ENCODE results near the gene RNF223.
"Not testable (repeated sequence)": the region's sequence is repeated elsewhere in the genome, so short reads cannot be mapped to it uniquely, and the experiment has no call there.

RNF223 gene

GRCh38 chr1:1072849-1073742 is 1.0 kb downstream of the RNF223 start:
- DNase-seq (ENCODE audit: low read depth in 2 of 2): no peak

GRCh38 chr1:1072299-1072848 is 1.7 kb downstream of the RNF223 start:
- DNase-seq (ENCODE audit: low read depth in 2 of 2): no peak

DNA sequence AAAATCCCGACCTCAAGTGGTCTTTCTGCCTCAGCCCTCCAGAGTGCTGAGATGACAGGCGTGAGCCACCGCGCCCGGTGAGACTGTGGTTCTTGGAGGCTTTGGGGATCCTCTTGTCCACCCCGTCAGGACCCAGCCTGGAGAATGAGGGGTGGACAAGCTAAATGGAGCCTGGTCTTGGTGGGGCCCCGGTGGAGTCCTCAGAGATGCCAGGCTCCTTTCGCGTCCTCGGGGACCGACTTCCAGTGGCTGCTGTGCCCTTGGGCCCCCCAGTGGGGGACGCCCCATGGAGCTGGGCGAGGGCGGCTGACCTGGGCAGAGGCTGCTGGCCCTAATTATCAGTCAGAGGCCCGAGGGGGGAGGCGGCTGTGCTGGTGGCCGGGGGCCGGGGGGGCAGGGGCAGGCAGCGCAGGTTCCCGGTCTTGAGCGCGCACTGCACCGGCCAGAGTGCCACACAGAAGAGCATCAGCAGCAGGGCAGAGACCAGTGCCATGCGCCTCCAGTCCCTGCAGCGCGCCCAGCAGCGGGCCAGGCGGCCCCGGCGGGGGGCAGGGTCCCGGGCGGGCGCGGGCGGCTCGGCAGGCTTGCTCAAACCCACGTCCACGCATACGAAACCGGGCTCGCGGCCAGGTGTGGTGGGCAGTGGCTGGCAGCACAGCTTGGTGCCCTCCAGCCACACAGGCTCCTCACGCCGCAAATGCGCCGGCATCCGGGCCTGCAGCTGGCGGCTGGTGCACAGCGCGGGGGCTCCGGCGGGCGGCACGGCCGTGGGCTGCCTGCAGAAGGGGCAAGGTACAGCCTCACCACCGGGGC is 2.4 kb downstream of the RNF223 start:
- DNase-seq (ENCODE audit: low read depth in 2 of 2): no peak

DNA sequence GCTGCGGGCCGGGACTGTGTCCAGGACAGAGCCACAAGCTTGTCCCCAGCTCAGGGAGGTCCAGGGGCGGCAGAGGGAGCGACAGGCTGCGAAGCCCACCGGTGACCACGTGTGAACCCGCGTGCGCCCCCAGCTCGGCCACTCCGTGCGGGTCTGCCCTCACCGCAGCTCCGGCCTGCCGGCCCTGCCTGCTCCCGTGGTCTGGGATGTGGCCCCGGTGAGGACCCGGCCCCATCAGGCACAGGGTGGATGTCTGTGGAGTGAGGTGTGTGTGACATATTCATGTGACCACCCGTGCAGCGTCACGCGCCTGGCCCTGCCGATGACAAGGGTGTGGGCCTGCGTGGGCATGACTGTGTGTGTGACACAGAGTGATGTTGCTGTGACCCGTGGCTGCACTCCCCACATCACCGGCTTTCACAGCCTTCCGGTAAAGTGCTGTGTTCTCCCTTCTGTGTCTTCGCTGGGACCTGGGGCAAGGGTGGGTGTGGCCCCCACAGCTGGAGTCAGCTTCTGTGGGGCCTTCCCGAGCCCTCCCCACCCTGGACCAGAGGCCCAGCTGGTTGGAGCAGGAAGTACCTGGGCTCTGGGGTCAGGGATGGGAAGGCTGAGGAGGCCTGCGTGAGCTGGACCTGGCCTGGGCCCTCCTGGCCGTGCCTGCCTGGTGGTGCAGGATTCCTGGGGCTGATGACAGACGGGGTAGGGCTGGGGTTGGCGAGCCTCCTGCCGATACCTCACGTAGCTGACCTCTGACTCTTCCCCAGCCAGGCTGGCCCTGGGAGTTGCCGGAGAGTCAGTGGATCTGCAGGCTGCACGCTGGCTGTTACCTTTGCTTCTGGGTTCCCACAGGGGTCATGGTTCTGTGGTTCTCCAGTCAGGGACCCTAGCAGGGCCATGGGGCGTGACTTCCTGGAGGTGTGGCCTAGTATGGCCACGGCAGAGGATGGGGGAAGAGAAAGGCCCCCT is 4.1 kb downstream of the RNF223 start:
- DNase-seq (ENCODE audit: low read depth in 2 of 2): no peak

- DNase-seq (ENCODE audit: low read depth in 2 of 2): no peak
Observed at GRCh38 chr1:1069056-1069710, 4.9 kb downstream of the RNF223 start.

DNA sequence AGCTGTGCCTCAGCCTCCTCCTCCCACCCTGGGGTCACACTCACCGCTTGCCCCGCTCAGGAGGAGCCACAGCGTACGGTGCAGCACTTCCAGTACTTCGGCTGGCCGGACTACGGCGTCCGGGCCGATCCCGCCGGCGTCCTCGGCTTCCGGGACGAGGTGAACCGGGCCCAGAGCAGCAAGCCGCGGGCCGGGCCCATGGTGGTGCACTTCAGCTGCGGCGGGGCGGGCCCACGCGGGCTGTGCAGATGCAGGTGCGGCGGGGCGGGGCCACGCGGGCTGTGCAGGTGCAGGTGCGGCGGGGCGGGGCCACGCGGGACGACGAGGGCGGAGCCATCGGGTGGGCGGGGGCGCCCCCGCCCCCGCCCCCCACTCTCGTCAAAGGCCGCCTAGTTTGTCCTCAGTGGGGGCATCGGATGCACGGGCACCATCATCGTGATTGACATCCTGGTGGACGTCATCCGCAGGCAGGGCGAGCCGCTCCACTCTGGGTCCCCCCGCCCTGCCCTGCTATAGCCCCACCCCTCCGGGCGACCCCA is 5.5 kb downstream of the RNF223 start:
- DNase-seq (ENCODE audit: low read depth in 2 of 2): no peak

DNA sequence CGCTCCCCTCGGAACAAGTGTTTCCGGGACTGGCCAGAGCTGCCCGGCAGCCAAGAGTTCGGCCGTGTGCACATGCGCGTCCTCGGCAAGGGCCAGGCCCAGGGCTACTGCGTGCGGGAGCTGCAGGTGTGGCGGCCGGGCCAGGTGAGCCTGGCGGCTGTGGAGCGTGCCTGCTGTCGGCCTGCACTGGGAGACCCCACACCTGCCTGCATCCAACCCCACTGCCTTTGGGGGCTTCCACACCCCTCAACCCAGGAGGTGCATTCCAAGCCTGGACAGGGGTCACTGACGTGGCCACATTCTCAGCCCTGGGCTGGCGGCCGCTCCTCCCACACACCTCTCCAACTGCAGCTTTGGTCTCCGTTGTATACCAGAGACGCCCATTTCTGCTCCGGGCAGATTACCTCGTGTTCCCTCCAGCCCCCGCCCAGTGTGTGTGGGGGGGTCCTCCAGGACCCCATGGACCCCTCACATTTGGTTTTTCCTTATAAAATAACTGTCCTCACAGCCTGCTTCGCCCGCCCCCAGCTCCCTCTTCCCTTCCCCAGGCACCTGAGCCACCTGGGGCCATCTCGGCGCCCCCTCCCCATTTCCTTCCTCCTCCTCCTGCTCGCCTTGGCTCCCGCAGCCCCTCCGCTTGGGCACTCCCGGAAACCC is 6.1 kb downstream of the RNF223 start:
- no peak for DNase-seq (ENCODE audit: low read depth in 2 of 2)

DNA sequence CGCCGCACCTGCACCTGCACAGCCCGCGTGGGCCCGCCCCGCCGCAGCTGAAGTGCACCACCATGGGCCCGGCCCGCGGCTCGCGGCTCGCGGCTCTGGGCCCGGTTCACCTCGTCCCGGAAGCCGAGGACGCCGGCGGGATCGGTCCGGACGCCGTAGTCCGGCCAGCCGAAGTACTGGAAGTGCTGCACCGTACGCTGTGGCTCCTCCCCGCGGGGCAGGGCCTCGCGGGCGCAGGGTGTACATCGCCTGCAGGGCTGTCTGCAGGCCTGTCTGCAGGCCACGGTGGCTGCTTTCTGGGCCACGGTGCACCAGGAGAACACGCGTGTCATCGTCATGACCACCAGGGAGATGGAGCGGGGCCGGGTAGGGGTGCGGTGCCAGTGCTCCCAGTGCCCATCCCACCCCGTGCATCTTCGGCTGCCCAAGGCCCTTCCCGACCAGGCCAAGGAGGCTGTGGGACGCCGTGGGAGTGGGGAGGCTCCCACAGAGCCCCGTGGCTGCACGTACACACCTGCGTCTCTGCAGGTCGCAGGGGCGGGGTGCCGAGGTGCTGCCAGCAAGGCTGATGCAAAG is 6.7 kb downstream of the RNF223 start:
- no peak for DNase-seq (ENCODE audit: low read depth in 2 of 2)

- no peak for DNase-seq (ENCODE audit: low read depth in 2 of 2)
Observed at GRCh38 chr1:1066403-1067283, 7.5 kb downstream of the RNF223 start.

DNA sequence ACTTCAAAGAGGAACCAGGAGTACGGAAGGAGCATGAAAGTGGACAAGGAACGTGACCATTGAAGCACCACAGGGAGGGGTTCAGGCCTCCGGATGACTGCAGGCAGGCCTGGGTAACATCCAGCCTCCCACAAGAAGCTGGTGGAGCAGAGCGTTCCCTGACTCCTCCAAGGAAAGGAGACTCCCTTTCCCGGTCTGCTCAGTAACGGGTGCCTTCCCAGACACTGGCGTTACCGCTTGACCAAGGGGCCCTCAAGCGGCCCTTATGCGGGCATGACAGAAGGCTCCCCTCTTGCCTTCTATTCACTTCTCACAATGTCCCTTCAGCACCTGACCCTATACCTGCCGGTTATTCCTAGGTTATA is 8.2 kb downstream of the RNF223 start:
- DNase-seq (ENCODE audit: low read depth in 2 of 2): not testable (repeated sequence)

DNA sequence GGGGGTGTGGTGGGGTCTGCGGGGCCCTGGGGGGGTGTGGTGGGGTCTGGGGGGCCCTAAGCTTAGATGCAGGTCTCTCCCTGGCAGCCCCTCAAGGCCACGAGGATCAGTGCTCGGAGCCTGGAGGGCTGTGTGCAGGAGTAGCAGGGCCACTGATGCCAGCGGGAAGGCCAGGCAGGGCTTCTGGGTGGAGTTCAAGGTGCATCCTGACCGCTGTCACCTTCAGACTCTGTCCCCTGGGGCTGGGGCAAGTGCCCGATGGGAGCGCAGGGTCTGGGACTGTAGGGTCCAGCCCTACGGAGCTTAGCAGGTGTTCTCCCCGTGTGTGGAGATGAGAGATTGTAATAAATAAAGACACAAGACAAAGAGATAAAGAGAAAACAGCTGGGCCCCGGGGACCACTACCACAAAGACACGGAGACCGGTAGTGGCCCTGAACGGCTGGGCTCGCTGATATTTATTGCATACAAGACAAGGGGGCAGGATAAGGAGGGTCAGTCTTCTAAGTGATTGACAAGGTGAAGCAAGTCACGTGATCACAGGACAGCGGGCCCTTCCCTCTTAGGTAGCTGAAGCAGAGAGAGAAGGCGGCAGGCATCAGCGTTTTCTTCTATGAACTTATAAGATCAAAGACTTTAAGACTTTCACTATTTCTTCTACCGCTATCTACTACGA is 8.7 kb downstream of the RNF223 start:
- DNase-seq (ENCODE audit: low read depth in 2 of 2): no peak

GRCh38 chr1:1063945-1064831 is 9.9 kb downstream of the RNF223 start:
- DNase-seq (ENCODE audit: low read depth in 2 of 2): no peak

GRCh38 chr1:1063261-1063944 is 10.7 kb downstream of the RNF223 start:
- no peak for DNase-seq (ENCODE audit: low read depth in 2 of 2)

- DNase-seq (ENCODE audit: low read depth in 2 of 2): no peak
Observed at GRCh38 chr1:1062348-1063163, 11.6 kb downstream of the RNF223 start.

DNA sequence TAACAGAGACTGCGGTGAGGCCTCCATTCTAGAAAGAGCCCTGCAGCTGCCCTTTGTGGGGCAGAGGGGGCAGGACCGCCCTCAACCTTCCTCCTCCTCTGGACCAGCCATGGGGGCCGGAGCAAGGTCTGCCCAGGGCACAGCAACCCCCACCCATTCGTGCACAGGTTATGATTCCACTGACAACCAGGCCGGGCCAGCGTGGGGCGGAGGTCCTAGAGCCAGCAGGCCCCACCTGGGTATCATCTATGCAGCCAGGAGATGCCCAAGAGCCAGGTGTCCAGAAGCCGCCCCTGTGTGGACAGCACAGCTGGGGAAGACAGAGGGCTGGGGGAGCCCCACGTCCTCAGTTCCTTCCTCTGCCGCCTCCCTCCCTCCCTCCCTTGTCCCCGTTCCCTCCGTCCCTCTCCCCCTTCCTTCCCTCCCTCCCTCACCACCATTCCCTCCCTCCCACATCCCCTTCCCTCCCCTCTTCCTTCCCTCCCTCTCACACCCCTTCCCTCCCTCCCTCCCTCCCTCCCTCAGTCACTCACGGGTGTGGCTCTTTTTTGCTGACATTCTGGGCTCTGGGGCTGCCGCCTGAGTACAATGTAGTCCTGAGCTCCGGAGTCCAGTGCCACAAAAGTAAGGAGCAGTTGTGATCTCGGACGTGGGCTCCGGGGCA is 12.3 kb downstream of the RNF223 start:
- no peak for DNase-seq (ENCODE audit: low read depth in 2 of 2)

Measured in fibroblast of skin of left biceps (primary cell).